ENCODE results near the gene CIRBP.

CIRBP gene

GRCh38 chr19:1231729-1232637 is 37.1 kb upstream of the CIRBP start:
- no peak overlapping the region for H3K4me3 ChIP-seq (ENCODE audit: low read length)
- DNase-seq (ENCODE audit: low read depth): no peak
- no peak for TF ChIP-seq CTCF (conservative IDR thresholded peaks at IDR 0.05; ENCODE audit: low read length)

- no peak overlapping the region for H3K4me3 ChIP-seq (ENCODE audit: low read length)
- TF ChIP-seq CTCF (conservative IDR thresholded peaks at IDR 0.05; ENCODE audit: low read length): no peak
- DNase-seq (ENCODE audit: low read depth): no peak
These were observed 36.5 kb upstream of the CIRBP start for GRCh38 chr19:1232652-1233072.

- TF ChIP-seq CTCF (conservative IDR thresholded peaks at IDR 0.05; ENCODE audit: low read length): no peak
- H3K4me3 ChIP-seq (ENCODE audit: low read length): no peak overlapping the region
- no peak for DNase-seq (ENCODE audit: low read depth)
These were observed 35.9 kb upstream of the CIRBP start for GRCh38 chr19:1233115-1233667.

GRCh38 chr19:1234051-1234954 is 34.8 kb upstream of the CIRBP start:
- no peak for DNase-seq (ENCODE audit: low read depth)
- H3K4me3 ChIP-seq (ENCODE audit: low read length): no peak overlapping the region
- no peak for TF ChIP-seq CTCF (conservative IDR thresholded peaks at IDR 0.05; ENCODE audit: low read length)

GRCh38 chr19:1234955-1235380 is 34.2 kb upstream of the CIRBP start:
- no peak for TF ChIP-seq CTCF (conservative IDR thresholded peaks at IDR 0.05; ENCODE audit: low read length)
- no peak overlapping the region for H3K4me3 ChIP-seq (ENCODE audit: low read length)
- DNase-seq (ENCODE audit: low read depth): no peak

GRCh38 chr19:1235625-1236538 is 33.2 kb upstream of the CIRBP start:
- peak overlapping the region; percentile 44 for H3K4me3 ChIP-seq (ENCODE audit: low read length)
- DNase-seq (ENCODE audit: low read depth): no peak
- TF ChIP-seq CTCF (conservative IDR thresholded peaks at IDR 0.05; ENCODE audit: low read length): no peak
